Stimulated activated naive CD4-positive, alpha-beta T cell (primary cell): ENCODE measurements around the gene PECR.

Experiments
- DNase-seq, 6 experiments: peaks; one replicate each; lab custom pipeline; 2025; lab: John Stamatoyannopoulos, UW

The PECR gene

DNA sequence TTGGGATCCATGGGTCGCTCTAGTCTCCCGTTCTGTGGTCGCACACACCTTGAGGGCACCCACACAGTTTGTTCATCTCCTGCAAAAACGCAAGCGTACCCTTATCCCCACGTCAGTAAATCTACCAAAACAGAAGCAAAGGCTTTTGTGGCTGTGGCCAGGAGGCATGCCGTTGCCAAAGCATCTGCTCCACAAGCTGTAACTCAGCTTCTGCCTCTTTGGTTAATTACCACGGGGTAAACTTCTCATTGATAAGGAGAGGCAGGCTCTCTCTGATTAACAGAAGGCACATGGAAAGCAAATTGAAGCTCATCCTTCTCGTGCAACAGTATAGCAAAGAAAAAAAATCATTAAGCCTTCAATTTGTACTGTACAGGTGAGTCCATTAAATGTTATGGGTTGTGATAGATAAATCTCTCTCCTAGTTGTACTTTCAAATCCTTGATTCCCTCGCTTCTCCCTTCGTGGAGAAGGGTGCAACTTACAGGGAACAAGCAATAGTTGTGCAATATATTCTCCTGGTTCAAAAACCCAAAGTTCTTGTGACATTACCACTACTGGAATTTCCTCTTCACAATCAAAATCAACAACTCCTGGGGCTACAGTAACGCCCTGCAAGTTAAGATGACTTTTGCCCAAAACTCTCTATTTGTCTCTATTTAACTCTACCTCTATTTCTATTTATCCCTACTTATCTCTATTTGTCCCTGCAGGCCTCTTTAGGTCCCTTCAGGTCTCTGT, 10.3 kb downstream of the PECR start:
- DNase-seq, result no peak

DNA sequence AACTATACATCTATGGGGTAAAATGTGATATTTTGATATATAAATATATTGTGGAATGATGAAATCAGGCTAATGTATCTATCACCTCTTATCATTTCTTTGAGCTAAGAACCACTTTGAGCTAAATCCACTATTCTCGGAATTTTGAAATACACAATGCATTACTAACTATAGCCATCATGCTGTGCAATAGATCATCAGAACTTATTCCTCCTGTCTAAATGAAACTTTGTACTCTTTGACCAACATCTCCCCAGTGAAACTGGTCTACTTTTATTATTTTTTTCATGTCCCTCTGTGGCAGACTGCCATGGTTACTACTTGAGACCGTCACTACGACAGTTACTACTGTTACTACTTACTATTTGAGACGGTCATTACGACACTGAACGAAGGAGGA, 11.4 kb downstream of the PECR start:
- DNase-seq, result no peak

DNA sequence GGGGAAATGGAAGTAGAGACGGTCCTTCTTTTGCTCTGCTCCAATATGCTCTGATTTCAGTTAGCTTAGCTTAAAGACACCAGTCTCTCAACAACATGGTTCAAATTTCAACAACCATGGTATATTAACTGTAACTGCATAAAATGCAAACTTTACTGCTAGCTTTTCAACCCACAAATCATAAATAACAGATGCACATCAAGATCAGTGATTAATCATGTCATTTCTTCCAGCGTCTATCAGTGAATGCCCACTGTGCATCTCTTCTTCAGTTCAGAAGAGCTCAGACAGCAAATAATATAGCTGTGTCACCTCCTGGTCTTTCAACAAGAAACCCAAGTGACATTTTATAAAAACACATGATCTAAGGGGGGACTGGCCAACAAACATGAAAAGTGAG, 12.6 kb downstream of the PECR start:
- DNase-seq, result no peak

DNA sequence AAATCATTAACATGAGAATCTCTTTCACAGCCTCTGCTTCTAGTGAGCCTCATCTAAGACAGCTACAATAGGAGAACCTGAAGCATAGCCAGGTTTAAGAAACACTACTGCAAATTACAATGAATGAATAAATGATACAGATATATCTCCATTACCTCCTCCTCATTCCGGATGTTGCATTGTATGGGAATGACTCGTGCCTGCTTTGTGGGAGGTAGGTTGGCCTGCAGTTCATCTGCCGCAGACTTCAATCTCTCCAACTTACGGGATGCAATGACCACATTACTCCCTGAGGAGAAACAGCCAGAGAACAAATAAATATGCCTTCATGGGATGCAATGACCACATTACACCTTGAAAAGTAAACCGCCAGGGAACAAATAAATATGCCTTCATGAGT, 15.4 kb downstream of the PECR start:
- DNase-seq, result no peak

DNA sequence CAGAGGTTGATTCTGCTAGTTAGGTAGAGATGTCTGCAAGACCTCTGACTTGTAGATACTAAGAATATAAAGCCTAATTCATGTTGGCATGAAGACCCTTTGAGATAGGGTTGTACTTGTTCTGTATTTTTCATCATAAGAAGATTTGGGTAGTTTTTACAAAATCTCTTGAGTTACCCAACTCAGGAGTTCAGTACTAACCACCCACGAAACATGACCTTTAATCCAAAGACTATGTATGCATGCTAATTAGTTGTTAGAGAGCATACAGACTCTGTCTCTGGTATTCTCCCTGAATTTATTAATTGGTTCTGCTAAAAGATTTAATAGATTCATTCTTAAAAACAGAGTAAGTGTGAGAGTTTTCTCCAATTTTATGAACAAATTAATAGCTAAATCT, 16.9 kb downstream of the PECR start:
- DNase-seq, result no peak

DNA sequence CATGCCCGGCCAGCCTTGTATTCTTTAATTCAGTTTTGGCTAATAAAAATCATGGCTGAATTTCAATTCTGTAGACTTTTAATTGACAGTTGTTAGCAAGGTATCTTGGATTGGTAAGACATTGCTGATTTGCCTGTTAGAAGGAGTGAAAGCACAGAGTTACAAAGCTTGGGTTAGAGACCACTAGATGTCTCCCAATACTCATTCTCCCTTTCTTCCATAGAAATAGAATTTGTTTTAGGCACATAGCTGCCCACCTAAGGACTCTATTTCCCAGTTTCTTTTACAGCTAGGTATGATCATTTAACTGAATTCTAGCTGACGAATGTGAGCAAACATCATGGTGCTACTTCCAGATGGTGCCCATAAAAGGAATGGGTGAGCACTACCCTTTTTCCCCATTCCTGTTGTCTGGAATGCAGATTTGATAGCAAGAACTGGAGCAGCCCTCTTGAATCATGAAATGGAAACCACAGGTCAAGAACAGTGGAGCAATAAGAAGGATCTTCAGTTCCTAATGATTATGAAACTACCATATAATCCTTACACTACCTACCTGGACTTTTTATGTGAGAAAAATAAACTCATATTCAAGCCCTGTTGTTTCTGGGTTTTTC, 17.5 kb downstream of the PECR start:
- no peak for DNase-seq

DNA sequence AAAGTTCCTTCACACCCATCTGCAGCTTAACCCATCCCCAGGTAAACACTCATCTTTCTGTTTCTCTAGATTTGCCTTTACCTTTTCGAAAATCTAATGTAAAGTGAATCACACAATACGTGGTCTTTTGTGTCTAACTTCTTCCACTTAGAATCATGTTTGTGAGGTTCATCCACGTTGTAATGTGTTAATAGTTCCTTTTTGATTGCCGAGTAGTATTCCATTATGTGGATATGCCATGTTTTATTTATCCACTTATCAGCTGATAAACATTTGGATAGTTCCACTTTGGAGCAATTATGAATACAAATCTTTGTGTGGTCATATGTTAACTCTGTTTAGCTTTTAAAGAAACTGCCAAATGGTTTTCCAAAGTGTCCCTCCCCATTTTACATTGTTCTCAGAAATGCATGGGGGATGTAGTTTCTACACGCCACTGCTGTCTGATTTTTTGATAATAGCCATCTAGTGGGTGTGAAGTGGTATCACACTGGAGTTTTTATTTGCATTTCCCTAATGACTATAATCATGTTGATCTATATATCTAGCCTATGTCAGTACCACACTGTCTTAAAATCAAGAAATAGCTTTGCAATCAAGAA, 22.3 kb downstream of the PECR start:
- DNase-seq, result no peak

DNA sequence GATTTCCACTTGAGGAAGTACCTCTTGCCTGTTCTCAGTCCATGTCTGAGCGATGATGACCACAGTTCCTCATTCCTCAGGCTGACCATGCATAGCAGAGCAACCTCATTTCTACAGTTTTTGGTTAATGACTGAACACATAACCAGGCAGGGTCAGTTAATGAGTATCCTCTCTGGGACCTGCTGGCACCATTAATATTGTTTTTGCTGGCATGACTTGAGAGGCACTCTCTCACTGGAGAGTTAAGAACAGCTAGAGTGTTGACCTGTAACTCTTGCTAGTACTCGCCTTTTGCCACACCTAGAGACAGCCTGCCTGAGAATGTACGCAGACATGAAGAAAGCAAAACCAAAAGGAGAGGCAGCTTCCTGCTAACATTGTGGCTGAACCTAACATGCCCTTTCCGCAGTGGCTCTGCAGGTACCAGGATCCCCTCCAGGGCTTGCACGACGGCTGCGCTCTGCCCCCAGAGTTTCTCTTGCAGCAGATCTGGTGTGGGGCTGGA, 23.9 kb downstream of the PECR start:
- peak; percentile 14 to 71 (median 45) for DNase-seq

DNA sequence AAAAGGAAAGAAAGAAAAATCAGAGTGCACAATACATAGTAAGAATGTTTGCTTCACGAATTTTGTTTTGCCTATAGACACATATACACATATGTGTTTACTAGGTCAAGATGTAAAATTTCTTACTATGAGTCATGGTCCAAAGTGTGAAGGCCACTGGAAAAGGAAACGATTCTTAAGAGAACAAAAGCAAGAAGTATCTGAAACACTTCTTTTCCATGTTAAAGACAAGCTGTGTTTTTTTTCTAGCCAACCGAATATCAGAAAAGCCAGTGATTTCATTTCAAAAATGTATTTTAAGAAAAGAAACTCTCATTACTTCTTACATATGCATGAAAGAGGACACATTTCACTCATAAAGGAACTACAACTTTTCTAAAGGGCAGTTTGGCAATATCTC, 24.9 kb downstream of the PECR start:
- no peak for DNase-seq

DNA sequence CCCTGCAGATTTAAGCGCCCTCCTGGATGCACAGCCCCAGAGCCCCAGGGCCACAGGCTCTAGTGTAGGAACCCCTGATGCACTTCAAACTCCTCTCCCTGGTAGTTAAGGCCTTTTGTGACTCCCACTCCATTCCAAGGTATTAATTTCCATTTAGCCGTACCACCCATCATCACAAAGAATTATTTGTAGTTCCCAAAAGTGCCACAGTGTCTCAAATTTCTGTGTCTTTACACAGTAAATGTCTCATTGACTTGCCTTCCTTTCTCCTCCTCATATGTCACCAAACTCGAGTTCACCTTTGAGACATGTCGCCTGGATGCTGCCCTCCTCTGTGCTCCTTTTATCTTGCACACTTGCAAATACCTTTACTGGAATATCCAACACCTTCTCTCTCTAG, 25.9 kb downstream of the PECR start:
- DNase-seq, result no peak

DNA sequence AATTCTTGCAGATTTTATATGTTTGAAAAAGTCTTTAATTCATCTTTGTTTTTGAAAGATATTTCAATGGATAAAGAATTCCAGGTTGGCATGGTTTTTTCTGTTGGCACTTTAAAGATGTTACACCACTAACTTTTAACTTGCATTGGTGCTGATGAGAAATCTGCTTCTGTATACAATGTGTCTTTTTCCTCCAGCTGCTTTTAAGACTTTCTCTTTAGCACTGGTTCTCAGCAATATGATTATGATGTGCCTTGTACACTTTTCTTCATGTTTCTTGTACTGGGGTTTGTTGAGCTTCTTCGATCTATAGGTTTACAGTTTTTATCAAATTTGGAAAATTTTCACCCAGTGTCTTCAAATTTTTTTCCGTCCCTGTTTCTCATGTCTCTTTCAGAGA, 29.2 kb downstream of the PECR start:
- no peak for DNase-seq

DNA sequence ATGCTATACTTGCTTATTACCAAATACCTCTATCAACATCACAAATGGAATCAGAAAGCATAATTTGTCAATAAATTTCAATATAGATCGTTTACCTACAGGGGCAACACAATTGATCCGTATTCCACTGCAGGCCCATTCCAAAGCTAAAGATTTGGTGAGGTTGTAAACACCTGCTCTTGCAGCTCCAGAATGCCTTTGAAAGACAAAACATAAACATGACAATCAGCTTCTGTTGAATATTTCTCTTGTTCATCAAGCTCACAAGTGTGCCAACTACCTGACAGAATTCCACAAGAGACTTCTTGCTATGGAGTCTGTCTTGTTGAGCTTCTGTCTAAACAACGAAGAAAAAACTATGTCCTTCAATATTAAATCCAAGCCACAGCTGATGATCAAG, 30.3 kb downstream of the PECR start:
- no peak for DNase-seq

DNA sequence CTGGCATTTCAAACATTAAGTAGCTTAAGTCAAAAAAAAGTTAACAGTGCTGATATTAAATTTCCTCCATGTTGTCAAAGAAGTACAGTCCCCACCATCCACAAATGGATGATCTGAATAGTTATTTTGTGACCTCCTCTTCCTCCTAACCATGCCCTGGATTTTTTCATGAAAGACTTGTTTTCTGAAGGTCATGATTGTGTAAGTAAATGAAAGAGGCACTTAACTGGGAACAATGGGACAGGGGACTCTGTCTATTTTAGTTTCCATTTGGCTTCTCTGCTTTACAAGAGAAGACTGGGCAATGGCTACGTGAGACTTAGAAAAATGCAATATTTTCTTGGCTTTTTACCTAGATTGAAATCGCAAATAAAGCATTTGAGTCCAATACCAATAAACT, 32.2 kb downstream of the PECR start:
- no peak for DNase-seq

DNA sequence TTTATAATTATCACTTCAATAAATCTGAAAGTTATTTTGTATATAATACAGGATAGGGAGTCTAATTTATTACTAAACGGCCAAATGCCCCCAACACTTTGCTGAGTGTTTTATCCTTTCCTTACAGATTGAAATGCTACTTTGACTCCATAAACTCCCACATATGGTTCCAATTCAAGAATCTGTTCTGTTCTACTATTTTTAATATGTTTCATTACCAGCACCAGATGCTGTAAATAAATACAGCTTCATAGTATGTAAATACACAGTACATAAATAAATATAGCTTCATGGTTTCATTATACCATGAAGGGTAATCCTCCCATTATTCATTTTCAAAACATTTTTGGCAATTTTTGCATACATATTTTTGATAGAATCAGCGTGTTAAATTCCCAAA, 34.2 kb downstream of the PECR start:
- no peak for DNase-seq

DNA sequence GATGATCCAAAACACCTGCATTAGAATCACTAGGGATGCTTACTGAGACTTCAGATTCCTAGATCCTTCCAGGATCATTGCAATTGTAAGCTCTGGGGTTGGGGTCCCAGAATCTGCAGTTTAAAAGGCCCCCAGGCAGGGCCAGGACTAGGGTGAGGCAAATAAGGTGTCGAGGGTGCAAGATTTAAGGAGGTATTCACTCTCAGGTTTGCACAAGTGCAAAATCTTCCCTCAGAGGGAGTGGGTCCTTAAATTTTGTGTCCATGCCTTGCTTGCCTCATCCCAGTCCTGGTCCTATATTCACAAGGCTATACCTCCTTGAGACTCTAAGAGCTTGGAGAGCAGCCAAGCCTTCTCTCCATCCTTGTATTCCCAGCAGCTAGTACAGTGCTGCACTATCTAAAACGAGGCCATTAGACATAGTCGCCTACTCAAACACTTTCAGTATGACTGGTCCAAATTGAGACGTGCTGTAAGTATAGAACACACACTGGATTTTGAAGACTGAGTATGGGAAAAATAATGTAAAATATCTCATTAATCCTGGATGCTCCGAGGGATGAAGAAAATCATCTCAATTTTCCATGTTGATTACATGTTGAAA, 36.6 kb downstream of the PECR start:
- DNase-seq, result no peak

DNA sequence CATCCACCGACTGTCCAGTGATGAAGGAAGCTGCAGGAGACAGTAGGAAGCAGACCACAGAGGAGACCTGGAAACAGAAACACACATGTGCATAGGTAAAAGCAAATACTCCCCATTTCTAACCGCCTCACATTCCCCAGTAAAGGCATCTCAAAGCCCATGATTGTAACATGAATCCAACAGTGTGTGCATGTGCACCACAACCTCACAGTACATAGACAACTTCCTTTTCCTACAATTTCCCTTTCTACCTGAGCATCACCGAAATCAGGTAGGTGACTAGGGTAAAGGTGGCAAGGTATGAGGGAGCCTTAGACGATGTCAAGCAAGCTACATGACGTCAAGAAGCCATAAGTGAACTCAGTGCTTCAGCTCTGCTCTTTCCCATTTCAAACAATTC, 37.7 kb downstream of the PECR start:
- DNase-seq, result no peak

DNA sequence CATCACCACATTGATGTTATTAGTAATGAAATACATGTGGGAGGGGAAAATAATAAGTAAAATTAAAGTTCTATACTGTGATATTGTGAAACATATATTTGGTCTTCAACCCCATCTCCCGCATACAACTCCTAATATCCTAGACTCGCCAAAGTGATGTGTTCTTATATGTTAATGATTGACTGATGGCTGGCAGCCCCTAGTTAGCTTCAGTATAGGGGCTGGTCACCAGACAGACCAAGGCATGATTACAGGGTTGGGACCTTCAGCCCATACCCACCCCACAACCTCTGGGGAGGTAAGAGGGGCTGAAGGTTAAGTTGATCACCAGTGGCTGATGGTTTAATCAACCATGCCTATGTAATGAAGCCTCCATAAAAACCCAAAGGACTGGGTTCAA, 40.2 kb downstream of the PECR start:
- DNase-seq, result no peak

DNA sequence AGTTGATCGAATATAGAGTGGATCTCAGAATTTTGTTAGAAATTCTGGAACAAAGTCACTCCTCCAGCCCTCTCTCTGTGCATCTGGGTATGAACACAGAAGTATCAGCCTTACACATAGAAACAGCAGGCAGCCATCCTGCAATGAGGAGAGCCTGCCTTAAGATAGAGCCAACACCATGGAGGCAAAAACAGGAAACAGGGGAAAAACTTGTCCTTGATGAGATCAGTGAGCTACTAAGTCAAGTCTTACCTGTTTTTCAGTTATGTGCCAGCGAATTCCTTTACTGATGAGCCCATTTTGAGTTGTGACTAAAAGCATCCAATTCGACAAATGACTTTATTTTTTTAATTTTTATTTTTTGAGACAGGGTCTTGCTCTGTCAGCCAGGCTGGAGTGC, 41.7 kb downstream of the PECR start:
- DNase-seq, result no peak

DNA sequence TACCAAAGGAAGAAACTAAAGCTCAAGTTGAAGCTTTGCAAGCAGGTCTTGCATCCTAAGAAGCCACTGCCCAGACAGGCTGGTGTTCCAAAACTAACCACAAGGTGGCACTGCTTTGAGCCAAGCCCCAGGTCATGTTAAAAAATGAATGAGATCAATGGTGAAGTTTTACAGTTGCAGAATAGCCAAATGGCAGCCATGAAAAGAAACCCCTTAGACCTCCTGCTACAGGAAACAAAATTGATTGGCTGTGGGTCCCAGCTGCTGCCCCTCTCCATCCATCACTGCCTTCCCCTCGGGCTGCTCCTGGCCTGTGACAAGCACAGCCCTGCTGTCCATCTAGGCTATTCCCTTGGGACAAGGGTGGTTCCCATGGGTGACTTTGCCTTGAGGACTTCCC, 47.5 kb downstream of the PECR start:
- peak; percentile 41 to 79 (median 58) for DNase-seq

DNA sequence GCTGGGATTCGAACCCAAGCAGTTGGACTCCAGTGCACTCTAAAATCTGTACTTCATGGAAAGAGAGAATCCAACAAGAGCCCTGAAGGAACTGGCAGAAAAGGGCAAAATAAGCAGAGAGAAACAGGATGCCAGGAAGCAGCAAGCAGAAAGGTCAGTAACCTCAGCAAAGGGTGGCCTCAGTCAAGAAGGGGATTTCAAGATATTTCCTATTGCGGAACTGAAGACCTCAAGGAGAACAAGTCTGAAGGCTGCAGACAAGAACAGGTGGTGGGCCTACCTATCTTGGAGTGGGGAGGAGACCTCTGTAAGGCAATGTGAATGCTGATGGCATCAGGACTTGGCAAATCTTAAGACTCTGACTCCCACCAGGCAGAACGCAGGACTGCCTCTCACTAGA, 48.2 kb downstream of the PECR start:
- DNase-seq, result no peak

DNA sequence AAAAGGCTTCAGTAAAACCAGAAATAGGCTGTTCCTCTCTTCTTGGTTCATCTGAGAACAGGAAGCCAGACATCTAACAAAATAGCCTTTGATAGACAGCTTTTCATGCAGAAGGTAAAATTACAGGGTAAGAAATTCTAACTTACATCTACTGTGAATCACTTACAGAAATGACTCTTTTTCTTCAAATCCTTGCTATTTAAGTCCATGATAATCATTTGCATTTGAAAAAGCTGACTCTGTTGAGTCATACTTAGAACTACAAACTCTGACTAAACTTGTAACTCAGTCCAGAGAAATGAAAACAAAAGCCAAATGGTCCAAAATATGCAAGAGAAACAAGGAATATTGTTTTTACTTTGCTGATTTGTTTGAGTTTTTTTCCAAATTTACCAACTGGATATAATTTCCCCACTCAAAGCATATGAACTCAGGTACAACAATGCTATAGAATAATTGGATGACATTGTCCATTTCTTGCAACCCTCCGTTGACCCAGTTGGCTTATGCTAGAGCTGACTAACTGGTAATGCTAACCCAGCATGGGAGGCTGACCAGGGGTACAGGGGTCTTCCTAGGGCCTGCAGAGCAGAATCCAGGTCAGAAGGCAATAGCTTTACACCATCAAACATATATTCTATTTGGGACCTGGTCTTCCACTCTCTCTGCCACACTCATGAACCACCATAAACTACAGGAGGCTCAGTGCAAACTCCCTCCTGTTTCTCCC, 49.5 kb downstream of the PECR start:
- DNase-seq, result peak in 2 of 6 experiments; percentile 2 to 5

DNA sequence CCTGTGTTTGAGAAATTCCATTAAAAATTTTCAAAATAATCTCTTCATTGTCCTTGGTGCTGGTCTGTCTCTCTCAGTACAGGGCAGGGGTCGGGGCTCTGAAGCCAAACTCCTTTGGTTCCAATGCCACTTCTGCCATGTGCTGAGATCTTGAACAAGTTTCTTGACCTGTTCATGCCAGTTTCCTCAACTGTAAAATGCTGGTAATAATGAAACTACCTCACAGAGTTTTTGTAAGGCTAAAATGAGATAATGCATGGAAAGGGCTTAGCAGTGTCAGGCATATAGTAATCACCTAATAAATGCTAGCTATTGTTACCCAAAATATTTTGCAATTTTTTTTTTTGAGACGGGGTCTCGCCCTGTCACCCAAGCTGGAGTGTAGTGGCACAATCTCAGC, 51.4 kb downstream of the PECR start:
- no peak for DNase-seq
